ENCODE measurements around the gene PLXND1.

The PLXND1 gene

DNA sequence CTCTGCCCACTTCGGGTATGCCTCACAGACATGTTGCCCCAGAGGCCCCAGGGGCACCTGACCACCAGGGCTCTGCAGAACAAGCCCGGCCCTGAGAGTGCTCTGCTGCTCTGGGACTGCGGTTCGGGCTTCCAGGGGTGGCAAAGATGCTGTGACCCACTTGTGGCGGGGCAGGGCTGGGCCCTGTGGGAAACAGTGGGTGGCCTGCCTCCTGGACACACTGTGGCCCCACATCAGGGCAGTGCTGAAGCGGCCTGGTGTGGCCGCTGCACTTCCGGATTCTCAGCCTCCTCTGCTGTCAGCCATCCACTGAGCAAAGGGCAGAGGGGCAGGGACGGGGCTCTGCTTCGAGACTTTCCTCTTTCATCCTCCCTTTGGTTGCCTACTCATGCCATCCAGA is 26.5 kb upstream of the PLXND1 start:
- H3K9ac ChIP-seq (ENCODE audit: low read depth, low read length, poor library complexity, severe bottlenecking) = no peak overlapping the region
- H4K20me1 ChIP-seq (ENCODE audit: insufficient read depth, low read length, poor library complexity, severe bottlenecking) = no peaks in the 10 kb centered on the region
- no peaks in the 10 kb centered on the region for H3K79me2 ChIP-seq (ENCODE audit: insufficient read depth, low read length)
- H3K9me3 ChIP-seq (ENCODE audit: insufficient read depth, low read depth, low read length) = no peaks in the 10 kb centered on the region
- H3K36me3 ChIP-seq (ENCODE audit: insufficient read depth, low read length) = no peaks in the 10 kb centered on the region
- H3K27me3 ChIP-seq (ENCODE audit: insufficient read depth, low read length, poor library complexity, severe bottlenecking) = no peaks in the 10 kb centered on the region
- H3K4me2 ChIP-seq (ENCODE audit: low read depth, low read length, poor library complexity, severe bottlenecking) = no peak overlapping the region
- H2AFZ ChIP-seq (ENCODE audit: low read length) = no peak overlapping the region
- no peak overlapping the region for H3K4me3 ChIP-seq (ENCODE audit: low read length, poor library complexity, severe bottlenecking)
- H3F3A ChIP-seq (ENCODE audit: low read depth) = no peaks in the 10 kb centered on the region
- H3K4me1 ChIP-seq (ENCODE audit: insufficient read depth, low read length, poor library complexity, severe bottlenecking) = peaks cover 11% of the 10 kb centered on the region
- TF ChIP-seq, protein P1, sequence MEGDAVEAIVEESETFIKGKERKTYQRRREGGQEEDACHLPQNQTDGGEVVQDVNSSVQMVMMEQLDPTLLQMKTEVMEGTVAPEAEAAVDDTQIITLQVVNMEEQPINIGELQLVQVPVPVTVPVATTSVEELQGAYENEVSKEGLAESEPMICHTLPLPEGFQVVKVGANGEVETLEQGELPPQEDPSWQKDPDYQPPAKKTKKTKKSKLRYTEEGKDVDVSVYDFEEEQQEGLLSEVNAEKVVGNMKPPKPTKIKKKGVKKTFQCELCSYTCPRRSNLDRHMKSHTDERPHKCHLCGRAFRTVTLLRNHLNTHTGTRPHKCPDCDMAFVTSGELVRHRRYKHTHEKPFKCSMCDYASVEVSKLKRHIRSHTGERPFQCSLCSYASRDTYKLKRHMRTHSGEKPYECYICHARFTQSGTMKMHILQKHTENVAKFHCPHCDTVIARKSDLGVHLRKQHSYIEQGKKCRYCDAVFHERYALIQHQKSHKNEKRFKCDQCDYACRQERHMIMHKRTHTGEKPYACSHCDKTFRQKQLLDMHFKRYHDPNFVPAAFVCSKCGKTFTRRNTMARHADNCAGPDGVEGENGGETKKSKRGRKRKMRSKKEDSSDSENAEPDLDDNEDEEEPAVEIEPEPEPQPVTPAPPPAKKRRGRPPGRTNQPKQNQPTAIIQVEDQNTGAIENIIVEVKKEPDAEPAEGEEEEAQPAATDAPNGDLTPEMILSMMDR (conservative IDR thresholded peaks at IDR 0.05; ENCODE audit: low read length) = no peak
- TF ChIP-seq EZH2phosphoT487 (IDR thresholded peaks at IDR 0.05; ENCODE audit: borderline replicate concordance) = no peak
- H3K9me2 ChIP-seq (replicated peaks; ENCODE audit: low read depth, low read length) = no peaks in the 10 kb centered on the region

DNA sequence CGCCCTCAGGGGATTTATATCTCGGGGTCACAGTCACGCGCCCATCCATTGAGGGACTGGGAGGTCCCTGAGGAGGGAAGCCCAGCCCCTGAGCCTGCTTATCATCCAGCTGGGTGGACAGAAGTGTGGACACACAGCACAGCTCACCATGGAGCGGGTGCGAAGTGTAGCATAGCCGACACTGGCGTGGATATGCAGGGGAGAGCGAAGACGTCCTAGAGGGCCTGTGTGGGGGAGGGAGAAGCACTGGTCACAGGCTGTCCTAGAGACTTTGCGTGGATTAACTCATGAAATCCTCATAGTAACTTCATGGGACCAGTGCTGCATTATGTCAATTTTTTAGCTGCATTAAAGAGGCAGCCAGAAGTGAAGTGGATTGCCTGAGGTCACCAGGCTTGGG is 26.1 kb upstream of the PLXND1 start:
- H3K9ac ChIP-seq (ENCODE audit: low read depth, low read length, poor library complexity, severe bottlenecking) = no peak overlapping the region
- no peaks in the 10 kb centered on the region for H3K9me3 ChIP-seq (ENCODE audit: insufficient read depth, low read depth, low read length)
- peaks cover 11% of the 10 kb centered on the region for H3K4me1 ChIP-seq (ENCODE audit: insufficient read depth, low read length, poor library complexity, severe bottlenecking)
- no peak overlapping the region for H3K4me3 ChIP-seq (ENCODE audit: low read length, poor library complexity, severe bottlenecking)
- H3K27me3 ChIP-seq (ENCODE audit: insufficient read depth, low read length, poor library complexity, severe bottlenecking) = no peaks in the 10 kb centered on the region
- no peaks in the 10 kb centered on the region for H3K9me2 ChIP-seq (replicated peaks; ENCODE audit: low read depth, low read length)
- no peaks in the 10 kb centered on the region for H4K20me1 ChIP-seq (ENCODE audit: insufficient read depth, low read length, poor library complexity, severe bottlenecking)
- no peak overlapping the region for H2AFZ ChIP-seq (ENCODE audit: low read length)
- H3K79me2 ChIP-seq (ENCODE audit: insufficient read depth, low read length) = no peaks in the 10 kb centered on the region
- TF ChIP-seq EZH2phosphoT487 (IDR thresholded peaks at IDR 0.05; ENCODE audit: borderline replicate concordance) = no peak
- TF ChIP-seq, protein P1 (conservative IDR thresholded peaks at IDR 0.05; ENCODE audit: low read length) = no peak
- no peaks in the 10 kb centered on the region for H3F3A ChIP-seq (ENCODE audit: low read depth)
- H3K36me3 ChIP-seq (ENCODE audit: insufficient read depth, low read length) = no peaks in the 10 kb centered on the region
- H3K4me2 ChIP-seq (ENCODE audit: low read depth, low read length, poor library complexity, severe bottlenecking) = no peak overlapping the region

- Histone ChIP-seq H3K79me2 (ENCODE audit: insufficient read depth, low read length) (no peaks in the 10 kb centered on the region), H3F3A (ENCODE audit: low read depth) (no peaks in the 10 kb centered on the region), H3K36me3 (ENCODE audit: insufficient read depth, low read length) (no peaks in the 10 kb centered on the region), H3K4me1 (ENCODE audit: insufficient read depth, low read length, poor library complexity, severe bottlenecking) (peaks cover 11% of the 10 kb centered on the region), H3K9me3 (ENCODE audit: insufficient read depth, low read depth, low read length) (no peaks in the 10 kb centered on the region), H3K27me3 (ENCODE audit: insufficient read depth, low read length, poor library complexity, severe bottlenecking) (no peaks in the 10 kb centered on the region), H3K4me2 (ENCODE audit: low read depth, low read length, poor library complexity, severe bottlenecking) (no peak overlapping the region), H3K9ac (ENCODE audit: low read depth, low read length, poor library complexity, severe bottlenecking) (no peak overlapping the region), H2AFZ (ENCODE audit: low read length) (no peak overlapping the region), H4K20me1 (ENCODE audit: insufficient read depth, low read length, poor library complexity, severe bottlenecking) (no peaks in the 10 kb centered on the region), H3K4me3 (ENCODE audit: low read length, poor library complexity, severe bottlenecking) (no peak overlapping the region), H3K9me2 (replicated peaks; ENCODE audit: low read depth, low read length) (no peaks in the 10 kb centered on the region)
- TF ChIP-seq, protein P1 (conservative IDR thresholded peaks at IDR 0.05; ENCODE audit: low read length) = no peak
- no peak for TF ChIP-seq EZH2phosphoT487 (IDR thresholded peaks at IDR 0.05; ENCODE audit: borderline replicate concordance)
Observed at GRCh38 chr3:129632056-129632455, 25.6 kb upstream of the PLXND1 start.
